Neural progenitor cell (in vitro differentiated cells): ENCODE results near the gene PPP2R3C.

ENCODE experiments used
- EZH2 ChIP-seq: fragments of 200-600 bp; sonication (generic); IDR thresholded peaks from 2 replicates; pipeline ENCODE4 v1.6.1; 2017; ENCODE audit warnings: antibody characterized with exemption, mild to moderate bottlenecking, moderate library complexity
- EZH2phosphoT487 ChIP-seq: fragments of 200-600 bp; sonication (generic); IDR thresholded peaks from 2 replicates; pipeline ENCODE4 v1.6.1; 2017; ENCODE audit warnings: antibody characterized with exemption
- TF ChIP-seq, protein P1 (sequence below): fragments of 200-600 bp; sonication (generic); IDR thresholded peaks from 2 replicates; pipeline ENCODE4 v1.5.1; 2017; ENCODE audit warnings: antibody characterized with exemption, mild to moderate bottlenecking

DNA sequence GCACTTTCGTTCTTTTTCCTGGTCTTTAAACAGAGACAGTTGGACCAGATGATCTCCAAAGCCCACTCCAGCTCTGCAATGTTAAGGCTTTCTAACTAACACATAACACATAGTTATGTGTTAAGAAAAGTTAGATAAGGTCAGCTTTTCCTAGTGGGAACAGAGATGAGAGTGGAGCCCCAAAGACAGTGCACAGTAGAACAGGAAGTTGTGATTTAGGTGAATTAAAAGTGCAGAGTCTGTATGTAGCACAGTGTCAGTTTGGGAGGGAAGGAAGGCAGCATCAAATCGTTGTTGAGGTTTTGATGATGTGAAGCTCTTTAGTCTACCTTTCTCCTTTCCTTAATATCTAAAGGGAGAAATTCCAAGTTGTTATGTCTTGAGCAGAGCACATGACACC lies 32.2 kb upstream of the PPP2R3C start:
- TF ChIP-seq, protein P1, sequence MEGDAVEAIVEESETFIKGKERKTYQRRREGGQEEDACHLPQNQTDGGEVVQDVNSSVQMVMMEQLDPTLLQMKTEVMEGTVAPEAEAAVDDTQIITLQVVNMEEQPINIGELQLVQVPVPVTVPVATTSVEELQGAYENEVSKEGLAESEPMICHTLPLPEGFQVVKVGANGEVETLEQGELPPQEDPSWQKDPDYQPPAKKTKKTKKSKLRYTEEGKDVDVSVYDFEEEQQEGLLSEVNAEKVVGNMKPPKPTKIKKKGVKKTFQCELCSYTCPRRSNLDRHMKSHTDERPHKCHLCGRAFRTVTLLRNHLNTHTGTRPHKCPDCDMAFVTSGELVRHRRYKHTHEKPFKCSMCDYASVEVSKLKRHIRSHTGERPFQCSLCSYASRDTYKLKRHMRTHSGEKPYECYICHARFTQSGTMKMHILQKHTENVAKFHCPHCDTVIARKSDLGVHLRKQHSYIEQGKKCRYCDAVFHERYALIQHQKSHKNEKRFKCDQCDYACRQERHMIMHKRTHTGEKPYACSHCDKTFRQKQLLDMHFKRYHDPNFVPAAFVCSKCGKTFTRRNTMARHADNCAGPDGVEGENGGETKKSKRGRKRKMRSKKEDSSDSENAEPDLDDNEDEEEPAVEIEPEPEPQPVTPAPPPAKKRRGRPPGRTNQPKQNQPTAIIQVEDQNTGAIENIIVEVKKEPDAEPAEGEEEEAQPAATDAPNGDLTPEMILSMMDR: no peak
- no peak for TF ChIP-seq EZH2
- TF ChIP-seq EZH2phosphoT487: no peak
